Liver (tissue), 9 donors: ENCODE data around the gene LRCH2. TPM values are rescaled to one million over a fixed set of nuclear protein-coding genes. Genes with fewer than 3 reads are reported as not detected.

ENCODE experiments used
- DNase-seq: peaks from one replicate; pipeline ENCODE4 v3.0.0-alpha.2; 2017; ENCODE audit warnings: low spot score
- H3K27ac ChIP-seq, 2 donors: one replicate each; pipeline ENCODE4 v1.7.0; 2013; ENCODE audit warnings: inconsistent platforms in 2 of 2, low read length in 2 of 2, control low read depth in 1 of 2, low read depth in 1 of 2, mild to moderate bottlenecking in 1 of 2
- H3K27me3 ChIP-seq, 4 donors: one replicate each; pipeline versions ENCODE4 v1.6.1 to v1.7.0; 2013; ENCODE audit warnings: low read length in 3 of 4, inconsistent platforms in 1 of 4, mild to moderate bottlenecking in 1 of 4, moderate library complexity in 1 of 4; ENCODE audit not compliant: control insufficient read depth in 4 of 4, insufficient read depth in 4 of 4
- H3K36me3 ChIP-seq, 4 donors: one replicate each; pipeline versions ENCODE4 v1.6.1 to v1.7.0; 2013; ENCODE audit warnings: low read length in 3 of 4, mild to moderate bottlenecking in 3 of 4, low read depth in 1 of 4, moderate library complexity in 1 of 4; ENCODE audit not compliant: control insufficient read depth in 4 of 4, insufficient read depth in 3 of 4
- H3K4me1 ChIP-seq, 4 donors: one replicate each; pipeline versions ENCODE4 v1.6.1 to v1.7.0; 2013; ENCODE audit warnings: low read length in 3 of 4, mild to moderate bottlenecking in 3 of 4, moderate library complexity in 1 of 4; ENCODE audit not compliant: control insufficient read depth in 4 of 4, insufficient read depth in 4 of 4
- H3K4me3 ChIP-seq, 3 donors: one replicate each; pipeline versions ENCODE4 v1.6.1 to v1.7.0; 2013; ENCODE audit warnings: low read length in 3 of 3, control low read depth in 1 of 3, low read depth in 1 of 3, mild to moderate bottlenecking in 1 of 3
- H3K9ac ChIP-seq, 2 donors: one replicate each; pipeline ENCODE4 v1.7.0; 2013; ENCODE audit warnings: low read length in 2 of 2, mild to moderate bottlenecking in 2 of 2, moderate library complexity in 2 of 2, control low read depth in 1 of 2, low read depth in 1 of 2
- H3K9me3 ChIP-seq, 4 donors: one replicate each; pipeline versions ENCODE4 v1.6.1 to v1.7.0; 2013; ENCODE audit warnings: low read length in 3 of 4; ENCODE audit not compliant: control insufficient read depth in 4 of 4
- ATF3 ChIP-seq: IDR thresholded peaks from 2 replicates; pipeline ENCODE4 v1.6.1; 2016; ENCODE audit warnings: antibody characterized with exemption
- CTCF ChIP-seq: fragments of 150-350 bp; IDR thresholded peaks from 2 replicates; pipeline ENCODE4 v1.5.1; 2017; ENCODE audit warnings: improper control_type of control experiment, low read depth, low read length; ENCODE audit not compliant: missing input control
- EGR1 ChIP-seq, 2 donors: IDR thresholded peaks; 2 replicates each; pipeline ENCODE4 v1.6.1; 2016 to 2018; ENCODE audit warnings: antibody characterized with exemption in 2 of 2, low read depth in 2 of 2
- FOXA1 ChIP-seq: IDR thresholded peaks from 2 replicates; pipeline ENCODE4 v1.6.1; 2016; ENCODE audit warnings: antibody characterized with exemption
- FOXA2 ChIP-seq: IDR thresholded peaks from 2 replicates; pipeline ENCODE4 v1.6.1; 2016; ENCODE audit warnings: antibody characterized with exemption
- GABPA ChIP-seq, 2 donors: IDR thresholded peaks in 1 of 2; conservative IDR thresholded peaks in 1 of 2; 2 replicates each; pipeline ENCODE4 v1.6.1; 2016; ENCODE audit warnings: antibody characterized with exemption in 2 of 2, mild to moderate bottlenecking in 1 of 2, moderate library complexity in 1 of 2
- HNF4A ChIP-seq, 2 donors: conservative IDR thresholded peaks; 2 replicates each; pipeline ENCODE4 v1.6.1; 2016; ENCODE audit warnings: antibody characterized with exemption in 2 of 2, mild to moderate bottlenecking in 2 of 2
- HNF4G ChIP-seq: IDR thresholded peaks from 2 replicates; pipeline ENCODE4 v1.6.1; 2016; ENCODE audit warnings: antibody characterized with exemption
- JUND ChIP-seq, 2 donors: IDR thresholded peaks; 2 replicates each; pipeline ENCODE4 v1.6.1; 2016; ENCODE audit warnings: antibody characterized with exemption in 2 of 2
- MAX ChIP-seq: IDR thresholded peaks from 2 replicates; pipeline ENCODE4 v1.6.1; 2016; ENCODE audit warnings: antibody characterized with exemption
- NR2F2 ChIP-seq: IDR thresholded peaks from 2 replicates; pipeline ENCODE4 v1.6.1; 2016; ENCODE audit warnings: antibody characterized with exemption
- RAD21 ChIP-seq, 2 donors: IDR thresholded peaks; 2 replicates each; pipeline ENCODE4 v1.6.1; 2016; ENCODE audit warnings: antibody characterized with exemption in 2 of 2, mild to moderate bottlenecking in 2 of 2
- REST ChIP-seq: IDR thresholded peaks from 2 replicates; pipeline ENCODE4 v1.6.1; 2016; ENCODE audit warnings: antibody characterized with exemption, mild to moderate bottlenecking
- RXRA ChIP-seq, 2 donors: IDR thresholded peaks; 2 replicates each; pipeline ENCODE4 v1.6.1; 2017 to 2018; ENCODE audit warnings: antibody characterized with exemption in 2 of 2, mild to moderate bottlenecking in 1 of 2
- SP1 ChIP-seq: IDR thresholded peaks from 2 replicates; pipeline ENCODE4 v1.6.1; 2018; ENCODE audit warnings: antibody characterized with exemption, mild to moderate bottlenecking
- TAF1 ChIP-seq: conservative IDR thresholded peaks from 2 replicates; pipeline ENCODE4 v1.6.1; 2016; ENCODE audit warnings: antibody characterized with exemption, mild to moderate bottlenecking
- YY1 ChIP-seq: IDR thresholded peaks from 2 replicates; pipeline ENCODE4 v1.6.1; 2016; ENCODE audit warnings: antibody characterized with exemption, mild to moderate bottlenecking
- ZBTB33 ChIP-seq: IDR thresholded peaks from 2 replicates; pipeline ENCODE4 v1.6.1; 2016; ENCODE audit warnings: antibody characterized with exemption
- WGBS: extraction: QIAGEN DNeasy Blood & Tissue Kit; methylation state at CpG from one replicate; pipeline ENCODE4 v1.1.7; 2013; 5-methylcytosine and 5-hydroxymethylcytosine counted together
- polyA plus RNA-seq, 2 donors: library from polyadenylated mRNA; stranded (reverse) in 1 of 2; unstranded in 1 of 2; fragments of 200-250 nt in 1 of 2; fragments of >200 nt in 1 of 2; fragmentation: Nextera tagmentation in 1 of 2; extraction: Ambion mirVana in 1 of 2; gene quantifications; one replicate each; pipeline versions ENCODE4 v1.2.1 to v1.2.3, GENCODE V29; 2013 to 2015
- total RNA-seq, 2 donors: library from RNA; depleted of rRNA; stranded (reverse); fragments of >200 nt; gene quantifications; one replicate each; pipeline ENCODE4 v1.2.3, GENCODE V29; 2014
- donor health status: healthy.
- donor health status: healthy.
- donor health status: healthy.
- donor health status: healthy.
- donor health status: healthy.

LRCH2 gene
- total and polyA plus RNA-seq, 4 donors = 0.06 to 0.42 (median 0.24) TPM

- Histone ChIP-seq H3K4me3 (no peak overlapping the region), H3K36me3 (no peaks in the 10 kb centered on the region), H3K9me3 (peaks cover 0 to 3% (median 0%) of the 10 kb centered on the region in 4 donors), H3K27ac (no peak overlapping the region), H3K4me1 (no peaks in the 10 kb centered on the region), H3K9ac (no peak overlapping the region), H3K27me3 (peaks cover 0 to 3% (median 0%) of the 10 kb centered on the region in 4 donors)
- no peak for DNase-seq
- no peak for TF ChIP-seq RXRA (IDR thresholded peaks at IDR 0.05)
- no peak for TF ChIP-seq GABPA (IDR thresholded peaks at IDR 0.05 in 1 of 2, conservative IDR thresholded peaks at IDR 0.05 in 1 of 2)
- TF ChIP-seq JUND (IDR thresholded peaks at IDR 0.05) = no peak
- TF ChIP-seq NR2F2 = no peak
- no peak for TF ChIP-seq EGR1 (IDR thresholded peaks at IDR 0.05; ENCODE audit: low read depth in 2 of 2)
- TF ChIP-seq MAX = no peak
- no peak for TF ChIP-seq FOXA1
- TF ChIP-seq HNF4A (conservative IDR thresholded peaks at IDR 0.05) = no peak
- no peak for TF ChIP-seq TAF1
- no peak for TF ChIP-seq HNF4G
- no peak for TF ChIP-seq FOXA2
- TF ChIP-seq YY1 = no peak
- TF ChIP-seq REST = no peak
- TF ChIP-seq ZBTB33 = no peak
- no peak for TF ChIP-seq ATF3
- no peak for TF ChIP-seq SP1
- no peak for TF ChIP-seq CTCF
- TF ChIP-seq RAD21 (IDR thresholded peaks at IDR 0.05) = no peak
- WGBS = 96% methylated on average over 3 of the region's 3 CpGs
Measured at GRCh38 chrX:115260330-115260729, 26.4 kb upstream of the LRCH2 start.
